H9 (cell line): Measurements from ENCODE around the gene RNF227. TPM values are rescaled to one million over a fixed set of nuclear protein-coding genes. Genes with fewer than 3 reads are reported as not detected.
A peak's percentile ranks its signal among the peaks of the same experiment; 100 is the strongest.

Experiments used
- DNase-seq: peaks from one replicate; pipeline ENCODE4 v3.0.0-alpha.2; 2017
- H2AFZ ChIP-seq: one replicate; pipeline ENCODE4 v1.6.1; 2013; ENCODE audit warnings: mild to moderate bottlenecking, low read length, control low read depth, moderate library complexity
- H2AK5ac ChIP-seq: 2 replicates; pipeline ENCODE4 v1.6.1; 2013; ENCODE audit warnings: low read length, control low read depth, mixed read lengths; ENCODE audit not compliant: insufficient read length
- H2BK120ac ChIP-seq: one replicate; pipeline ENCODE4 v1.6.1; 2013; ENCODE audit warnings: low read depth, mild to moderate bottlenecking, low read length, control low read depth, inconsistent platforms; ENCODE audit not compliant: poor library complexity, severe bottlenecking
- H2BK12ac ChIP-seq: 2 replicates; pipeline ENCODE4 v1.6.1; 2013; ENCODE audit warnings: low read length, control low read depth, mixed read lengths, low read depth; ENCODE audit not compliant: insufficient read length
- H2BK15ac ChIP-seq: 2 replicates; pipeline ENCODE4 v1.6.1; 2013; ENCODE audit warnings: low read depth, low read length, control low read depth
- H2BK20ac ChIP-seq: one replicate; pipeline ENCODE4 v1.6.1; 2013; ENCODE audit warnings: low read depth, mild to moderate bottlenecking, low read length, control low read depth, inconsistent platforms; ENCODE audit not compliant: poor library complexity, severe bottlenecking
- H2BK5ac ChIP-seq: 2 replicates; pipeline ENCODE4 v1.6.1; 2013; ENCODE audit warnings: low read length, control low read depth, mixed read lengths; ENCODE audit not compliant: insufficient read length
- H3K14ac ChIP-seq: 2 replicates; pipeline ENCODE4 v1.6.1; 2013; ENCODE audit warnings: low read length, control low read depth; ENCODE audit not compliant: insufficient read depth
- H3K18ac ChIP-seq: 2 replicates; pipeline ENCODE4 v1.6.1; 2013; ENCODE audit warnings: low read depth, mild to moderate bottlenecking, mixed read lengths, low read length, control low read depth; ENCODE audit not compliant: insufficient read length
- H3K23ac ChIP-seq: 2 replicates; pipeline ENCODE4 v1.6.1; 2013; ENCODE audit warnings: low read length, control low read depth, mixed read lengths, low read depth; ENCODE audit not compliant: insufficient read length
- H3K23me2 ChIP-seq: 2 replicates; pipeline ENCODE4 v1.6.1; 2013; ENCODE audit warnings: low read depth, mild to moderate bottlenecking, mixed read lengths, low read length, control low read depth; ENCODE audit not compliant: insufficient read length, poor library complexity, severe bottlenecking
- H3K27ac ChIP-seq: 2 replicates; pipeline ENCODE4 v1.5.1; 2013; ENCODE audit warnings: low read length, control low read depth, mixed read lengths, low read depth; ENCODE audit not compliant: insufficient read length
- H3K27me3 ChIP-seq: 2 replicates; pipeline ENCODE4 v1.6.1; 2013; ENCODE audit warnings: low read length, control low read depth, inconsistent platforms; ENCODE audit not compliant: insufficient read depth
- H3K4ac ChIP-seq: 2 replicates; pipeline ENCODE4 v1.6.1; 2013; ENCODE audit warnings: low read depth, mild to moderate bottlenecking, control low read depth, inconsistent platforms, low read length, moderate library complexity
- H3K4me1 ChIP-seq: 2 replicates; pipeline ENCODE4 v1.6.1; 2013; ENCODE audit warnings: low read length, control low read depth, inconsistent platforms; ENCODE audit not compliant: insufficient read depth
- H3K4me2 ChIP-seq: 2 replicates; pipeline ENCODE4 v1.6.1; 2013; ENCODE audit warnings: low read length, control low read depth, mixed read lengths; ENCODE audit not compliant: insufficient read length, insufficient read depth
- H3K56ac ChIP-seq: 2 replicates; pipeline ENCODE4 v1.6.1; 2013; ENCODE audit warnings: low read depth, mild to moderate bottlenecking, mixed read lengths, low read length, control low read depth; ENCODE audit not compliant: insufficient read length
- H3K79me1 ChIP-seq: 2 replicates; pipeline ENCODE4 v1.6.1; 2013; ENCODE audit warnings: low read depth, mild to moderate bottlenecking, moderate library complexity, low read length, control low read depth, inconsistent platforms; ENCODE audit not compliant: insufficient read depth, poor library complexity, severe bottlenecking
- H3K79me2 ChIP-seq: 2 replicates; pipeline ENCODE4 v1.6.1; 2013; ENCODE audit warnings: low read length, control low read depth, inconsistent platforms; ENCODE audit not compliant: insufficient read depth
- H3K9ac ChIP-seq: 2 replicates; pipeline ENCODE4 v1.6.1; 2013; ENCODE audit warnings: low read length, control low read depth, mixed read lengths; ENCODE audit not compliant: insufficient read length; ENCODE audit errors: extremely low read depth
- H3K9me3 ChIP-seq: one replicate; pipeline ENCODE4 v1.6.1; 2013; ENCODE audit warnings: low read depth, low read length, inconsistent platforms; ENCODE audit not compliant: control insufficient read depth
- H3T11ph ChIP-seq: one replicate; pipeline ENCODE4 v1.6.1; 2013; ENCODE audit warnings: mild to moderate bottlenecking, low read length, control low read depth, inconsistent platforms
- H4K20me1 ChIP-seq: one replicate; pipeline ENCODE4 v1.6.1; 2013; ENCODE audit not compliant: control insufficient read depth, insufficient read length, insufficient read depth
- H4K5ac ChIP-seq: 2 replicates; pipeline ENCODE4 v1.6.1; 2013; ENCODE audit warnings: low read depth, mild to moderate bottlenecking, mixed read lengths, low read length, control low read depth; ENCODE audit not compliant: insufficient read length
- H4K8ac ChIP-seq: replicated peaks from 2 replicates; pipeline ENCODE4 v1.6.1; 2013; ENCODE audit warnings: low read length, control low read depth, mixed read lengths, low read depth; ENCODE audit not compliant: insufficient read length
- H4K91ac ChIP-seq: 2 replicates; pipeline ENCODE4 v1.6.1; 2013; ENCODE audit warnings: low read depth, mild to moderate bottlenecking, moderate library complexity, mixed read lengths, low read length, control low read depth; ENCODE audit not compliant: insufficient read length
- H3K27ac Mint-ChIP-seq, 3 experiments: 2 replicates in 2 of 3; 3 replicates in 1 of 3; pipeline ENCODE4 v1.8.0; 2020 to 2021; ENCODE audit warnings: mixed read lengths in 3 of 3, mild to moderate bottlenecking in 1 of 3, moderate library complexity in 1 of 3
- H3K27me3 Mint-ChIP-seq: 2 replicates; pipeline ENCODE4 v1.8.0; 2021; ENCODE audit warnings: low read depth, mild to moderate bottlenecking, moderate library complexity, mixed read lengths
- H3K36me3 Mint-ChIP-seq, 3 experiments: 2 replicates in 2 of 3; 3 replicates in 1 of 3; pipeline ENCODE4 v1.8.0; 2020 to 2021; ENCODE audit warnings: low read depth in 3 of 3, mixed read lengths in 3 of 3; ENCODE audit not compliant: insufficient read depth in 1 of 3
- H3K4me1 Mint-ChIP-seq, 2 experiments: 2 replicates each; pipeline ENCODE4 v1.8.0; 2020; ENCODE audit warnings: mixed read lengths in 2 of 2
- H3K4me3 Mint-ChIP-seq, 2 experiments: 2 replicates in 1 of 2; 3 replicates in 1 of 2; pipeline ENCODE4 v1.8.0; 2020 to 2021; ENCODE audit warnings: mild to moderate bottlenecking in 2 of 2, mixed read lengths in 2 of 2, moderate library complexity in 1 of 2
- H3K9me3 Mint-ChIP-seq, 2 experiments: 2 replicates in 1 of 2; 3 replicates in 1 of 2; pipeline ENCODE4 v1.8.0; 2020; ENCODE audit warnings: mild to moderate bottlenecking in 2 of 2, mixed read lengths in 2 of 2, moderate library complexity in 1 of 2
- WGBS: extraction: QIAGEN DNeasy Blood & Tissue Kit; methylation state at CpG from one replicate; pipeline ENCODE4 v1.1.7; 2013; ENCODE audit warnings: missing lambda C conversion rate, low lambda C conversion rate, mixed read lengths; ENCODE audit not compliant: insufficient read length; ENCODE audit errors: extremely low coverage; 5-methylcytosine and 5-hydroxymethylcytosine counted together
- total RNA-seq: library from RNA; stranded (reverse); gene quantifications from 2 replicates; pipeline ENCODE4 v1.2.1, GENCODE V29; 2021
- TF ChIP-seq, protein P1 (sequence below): fragments of 200-600 bp; sonication (generic); conservative IDR thresholded peaks from 3 replicates; pipeline ENCODE4 v1.8.0; 2021; ENCODE audit warnings: antibody characterized with exemption, mild to moderate bottlenecking

Gene RNF227
- total RNA-seq, 1 experiment from 2014 or later = 1.9 TPM

DNA sequence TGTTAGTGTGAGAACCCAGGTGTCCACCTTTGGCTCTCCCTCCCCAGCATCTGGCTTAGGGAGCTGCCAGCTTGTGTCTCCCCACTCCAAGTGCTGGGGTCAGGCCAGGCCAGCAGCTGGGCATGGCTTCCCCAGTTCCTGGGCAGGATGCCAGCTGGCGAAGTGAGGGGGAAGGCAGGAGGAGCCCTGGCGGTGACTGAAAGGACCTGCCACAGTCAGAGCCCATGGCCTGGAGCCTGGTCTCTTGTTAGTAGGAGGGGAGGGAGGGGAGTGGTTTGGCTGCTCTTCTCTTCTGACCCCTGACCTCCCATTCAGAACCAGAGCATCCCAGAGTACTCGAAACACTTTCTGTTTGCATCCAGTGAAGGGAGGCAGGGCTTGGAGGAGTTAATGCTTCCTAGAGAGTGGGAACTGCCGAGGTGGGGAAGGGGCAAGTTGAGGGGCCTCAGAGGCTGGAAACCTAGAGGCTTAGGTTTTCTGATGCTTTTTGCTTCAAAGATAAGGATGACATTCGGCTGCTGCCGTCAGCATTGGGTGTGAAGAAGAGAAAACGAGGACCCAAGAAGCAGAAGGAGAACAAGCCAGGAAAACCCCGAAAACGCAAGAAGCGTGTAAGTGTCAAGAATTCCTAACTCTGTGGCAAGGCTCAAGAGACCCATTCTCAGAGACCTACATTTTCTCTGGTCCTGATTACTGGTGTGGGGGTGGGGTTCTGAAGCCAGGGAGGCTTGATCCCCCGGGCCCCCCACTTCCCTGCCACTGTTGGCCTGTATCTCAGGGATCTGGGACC is 26.7 kb downstream of the RNF227 start:
- Histone ChIP-seq H2AK5ac (no peak overlapping the region), H3K79me2 (no peaks in the 10 kb centered on the region), H3T11ph (no peak overlapping the region), H3K56ac (no peak overlapping the region), H3K14ac (no peak overlapping the region; the same call in 1 of the 2 replicates), H3K79me1 (no peaks in the 10 kb centered on the region), H3K9ac (no peak overlapping the region), H4K8ac (no peak overlapping the region), H2BK15ac (no peak overlapping the region), H3K23ac (no peak overlapping the region), H3K18ac (no peak overlapping the region), H2BK5ac (no peak overlapping the region), H3K4me2 (no peak overlapping the region), H2AFZ (no peak overlapping the region), H3K4ac (no peak overlapping the region), H3K4me1 (no peaks in the 10 kb centered on the region), H2BK12ac (no peak overlapping the region), H4K5ac (no peak overlapping the region), H2BK120ac (no peak overlapping the region), H3K23me2 (peaks cover 28% of the 10 kb centered on the region), H4K91ac (no peak overlapping the region), H3K9me3 (no peaks in the 10 kb centered on the region), H3K27me3 (no peaks in the 10 kb centered on the region; the same call in 1 of the 2 replicates), H4K20me1 (no peaks in the 10 kb centered on the region), H2BK20ac (no peak overlapping the region), H3K27ac (no peak overlapping the region)
- peak; percentile 71 for DNase-seq
- WGBS = no CpG with 5 or more reads among the region's 11 CpGs
- Mint-ChIP-seq H3K4me1 (peaks cover 0 to 4% of the 10 kb centered on the region in 2 experiments; a peak in 3 of 4 replicates), H3K27ac (no peak overlapping the region), H3K9me3 (no peaks in the 10 kb centered on the region), H3K4me3 (no peak overlapping the region; a peak in 1 of 5 replicates), H3K27me3 (no peaks in the 10 kb centered on the region; the same call in none of the 2 replicates), H3K36me3 (peaks cover 0 to 24% (median 7%) of the 10 kb centered on the region in 3 experiments; a peak in 5 of 7 replicates)
- TF ChIP-seq, protein P1, sequence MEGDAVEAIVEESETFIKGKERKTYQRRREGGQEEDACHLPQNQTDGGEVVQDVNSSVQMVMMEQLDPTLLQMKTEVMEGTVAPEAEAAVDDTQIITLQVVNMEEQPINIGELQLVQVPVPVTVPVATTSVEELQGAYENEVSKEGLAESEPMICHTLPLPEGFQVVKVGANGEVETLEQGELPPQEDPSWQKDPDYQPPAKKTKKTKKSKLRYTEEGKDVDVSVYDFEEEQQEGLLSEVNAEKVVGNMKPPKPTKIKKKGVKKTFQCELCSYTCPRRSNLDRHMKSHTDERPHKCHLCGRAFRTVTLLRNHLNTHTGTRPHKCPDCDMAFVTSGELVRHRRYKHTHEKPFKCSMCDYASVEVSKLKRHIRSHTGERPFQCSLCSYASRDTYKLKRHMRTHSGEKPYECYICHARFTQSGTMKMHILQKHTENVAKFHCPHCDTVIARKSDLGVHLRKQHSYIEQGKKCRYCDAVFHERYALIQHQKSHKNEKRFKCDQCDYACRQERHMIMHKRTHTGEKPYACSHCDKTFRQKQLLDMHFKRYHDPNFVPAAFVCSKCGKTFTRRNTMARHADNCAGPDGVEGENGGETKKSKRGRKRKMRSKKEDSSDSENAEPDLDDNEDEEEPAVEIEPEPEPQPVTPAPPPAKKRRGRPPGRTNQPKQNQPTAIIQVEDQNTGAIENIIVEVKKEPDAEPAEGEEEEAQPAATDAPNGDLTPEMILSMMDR = peak; percentile 28; the same call in 1 of the 3 replicates
